ENCODE data around the gene FARS2.

- TF ChIP-seq CTCF (IDR thresholded peaks at IDR 0.05) = no peak
- TF ChIP-seq POLR2AphosphoS5 (IDR thresholded peaks at IDR 0.05) = no peak
Measured at GRCh38 chr6:5475779-5476178, 214.5 kb downstream of the FARS2 start.
